ENCODE data around the gene PTPRU.

- TF ChIP-seq, protein P1, sequence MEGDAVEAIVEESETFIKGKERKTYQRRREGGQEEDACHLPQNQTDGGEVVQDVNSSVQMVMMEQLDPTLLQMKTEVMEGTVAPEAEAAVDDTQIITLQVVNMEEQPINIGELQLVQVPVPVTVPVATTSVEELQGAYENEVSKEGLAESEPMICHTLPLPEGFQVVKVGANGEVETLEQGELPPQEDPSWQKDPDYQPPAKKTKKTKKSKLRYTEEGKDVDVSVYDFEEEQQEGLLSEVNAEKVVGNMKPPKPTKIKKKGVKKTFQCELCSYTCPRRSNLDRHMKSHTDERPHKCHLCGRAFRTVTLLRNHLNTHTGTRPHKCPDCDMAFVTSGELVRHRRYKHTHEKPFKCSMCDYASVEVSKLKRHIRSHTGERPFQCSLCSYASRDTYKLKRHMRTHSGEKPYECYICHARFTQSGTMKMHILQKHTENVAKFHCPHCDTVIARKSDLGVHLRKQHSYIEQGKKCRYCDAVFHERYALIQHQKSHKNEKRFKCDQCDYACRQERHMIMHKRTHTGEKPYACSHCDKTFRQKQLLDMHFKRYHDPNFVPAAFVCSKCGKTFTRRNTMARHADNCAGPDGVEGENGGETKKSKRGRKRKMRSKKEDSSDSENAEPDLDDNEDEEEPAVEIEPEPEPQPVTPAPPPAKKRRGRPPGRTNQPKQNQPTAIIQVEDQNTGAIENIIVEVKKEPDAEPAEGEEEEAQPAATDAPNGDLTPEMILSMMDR (conservative IDR thresholded peaks at IDR 0.05; ENCODE audit: low read depth, low read length) = no peak
- TF ChIP-seq EZH2phosphoT487 (IDR thresholded peaks at IDR 0.05; ENCODE audit: borderline replicate concordance, low read length) = no peak
These were observed 106.0 kb downstream of the PTPRU start for GRCh38 chr1:29342351-29342750.
